NT2/D1 (cell line): Measurements from ENCODE around the gene SDC4.

Experiments
- SUZ12 ChIP-seq: IDR thresholded peaks from 2 replicates; pipeline ENCODE4 v1.6.1; 2011; ENCODE audit not compliant: insufficient read length, insufficient read depth; ENCODE audit errors: extremely low read depth
- ZNF274 ChIP-seq: IDR thresholded peaks from 2 replicates; pipeline ENCODE4 v1.6.1; 2011; ENCODE audit warnings: mild to moderate bottlenecking, low read depth, low read length

GRCh38 chr20:45275338-45275737 is 72.9 kb downstream of the SDC4 start:
- TF ChIP-seq ZNF274 (no peak), SUZ12 (no peak)
